Measurements from ENCODE around the gene JDP2. TPM values are rescaled to one million over a fixed set of nuclear protein-coding genes. Genes with fewer than 3 reads are reported as not detected.

JDP2 gene
- total and polyA plus RNA-seq, 2 of the 4 experiments (the other 2 are of a cell fraction): 35.7 to 38.4 TPM

GRCh38 chr14:75429562-75429961, 1.7 kb downstream of the JDP2 start:
- in situ Hi-C loops (cut with MboI; ENCODE audit: low sequenced_read_pairs): no loop called here

More at GRCh38 chr14:75429562-75429961, 1.7 kb downstream of the JDP2 start:
- no peak overlapping the region for H2BK5ac ChIP-seq (ENCODE audit: low read depth, low read length, poor library complexity, severe bottlenecking)
- no peak overlapping the region for H2AFZ ChIP-seq (replicated peaks; ENCODE audit: low read length, poor library complexity)
- H3K18ac ChIP-seq (ENCODE audit: low read depth, low read length): no peak overlapping the region
- intact Hi-C loops (cut with micrococcal nuclease): no loop called here
- peak overlapping the region; percentile 58 for H3K4me3 ChIP-seq (ENCODE audit: insufficient read depth, low read depth, low read length)
- CTCF ChIA-PET: interaction anchor here (0.6 to 1.2 kb wide), 2 partner anchors 122 to 297 kb away, joined by 3 to 4 read pairs; no protein-coding TSS in a partner anchor
- no TSS peak for BruUV-seq (replicated peaks)
- peaks cover 29% of the 10 kb centered on the region for H3K4me1 ChIP-seq (ENCODE audit: control insufficient read depth, insufficient read depth, low read length)
- POLR2A ChIA-PET (ENCODE audit: unreplicated experiment): interaction anchor here (0.9 to 1.2 kb wide), 2 partner anchors 10 to 11 kb away, joined by 4 to 6 read pairs; no protein-coding TSS in a partner anchor
- no peak overlapping the region for H2BK15ac ChIP-seq (ENCODE audit: low read depth, low read length)
- H2AK9ac ChIP-seq (replicated peaks; ENCODE audit: low read depth, low read length, poor library complexity): no peak overlapping the region
- TF ChIP-seq MAZ (IDR thresholded peaks at IDR 0.05; ENCODE audit: borderline replicate concordance, low read depth, low read length): no peak
- no peak for TF ChIP-seq ELK1 (IDR thresholded peaks at IDR 0.05; ENCODE audit: borderline replicate concordance, low read depth, low read length)
- no peak for TF ChIP-seq SMC3 (IDR thresholded peaks at IDR 0.05; ENCODE audit: low read depth, low read length)
- no peak for TF ChIP-seq CEBPB (IDR thresholded peaks at IDR 0.05; ENCODE audit: low read depth, low read length)
- TF ChIP-seq FOS (IDR thresholded peaks at IDR 0.05; ENCODE audit: low read depth, low read length): no peak
- TF ChIP-seq BHLHE40 (IDR thresholded peaks at IDR 0.05; ENCODE audit: low read depth, low read length): no peak
- no peak overlapping the region; the same call in 1 of the 2 replicates for H3K4ac ChIP-seq (ENCODE audit: low read depth, low read length)
- no peak for DNase-seq
- no peak for ATAC-seq (ENCODE audit: low read depth)
- H4K20me1 ChIP-seq (ENCODE audit: insufficient read depth, low read length): peaks cover 58% of the 10 kb centered on the region
- peak overlapping the region; percentile 81; the same call in 1 of the 2 replicates for H3K14ac ChIP-seq (replicated peaks; ENCODE audit: low read depth, low read length)
- H2AK5ac ChIP-seq (ENCODE audit: low read depth, low read length): no peak overlapping the region; the same call in 1 of the 2 replicates
- H3K27ac ChIP-seq (ENCODE audit: insufficient read depth, low read length): peak overlapping the region; percentile 16; the same call in 1 of the 2 replicates
- peak overlapping the region; percentile 78 for H3K4me2 ChIP-seq (ENCODE audit: low read depth, low read length)
- H2BK20ac ChIP-seq (ENCODE audit: low read depth, low read length): no peak overlapping the region
- H3K9me3 ChIP-seq (ENCODE audit: control insufficient read depth, insufficient read depth, low read length): no peaks in the 10 kb centered on the region
- peak overlapping the region; percentile 60 for H3K9ac ChIP-seq (ENCODE audit: low read depth, low read length)
- H4K91ac ChIP-seq (ENCODE audit: insufficient read depth, low read depth, low read length): no peak overlapping the region
- H3K56ac ChIP-seq (ENCODE audit: extremely low read depth, insufficient read depth, low read length): no peak overlapping the region
- H4K8ac ChIP-seq (ENCODE audit: low read depth in 2 of 2, low read length in 2 of 2): no peak overlapping the region
- H4K5ac ChIP-seq (ENCODE audit: low read depth, low read length): no peak overlapping the region
- peaks cover 20% of the 10 kb centered on the region for H3K36me3 ChIP-seq (ENCODE audit: control insufficient read depth, insufficient read depth, low read length)
- H3K79me1 ChIP-seq (ENCODE audit: low read depth in 1 of 2, low read length in 2 of 2): peaks cover 13 to 59% of the 10 kb centered on the region in 2 experiments
- WGBS, 2 experiments (ENCODE audit: extremely low coverage in 2 of 2, insufficient read length in 1 of 2): no CpG with 5 or more reads among the region's 1 CpG
- H3K9me1 ChIP-seq (ENCODE audit: insufficient read depth, low read length): peaks cover 42% of the 10 kb centered on the region
- dilution Hi-C loops (cut with HindIII; ENCODE audit: low sequenced_read_pairs, unreplicated experiment): no loop called here
- no peaks in the 10 kb centered on the region for H3K27me3 ChIP-seq (ENCODE audit: control insufficient read depth, insufficient read depth, low read length)
- H2BK120ac ChIP-seq (ENCODE audit: low read depth, low read length): no peak overlapping the region
- peak overlapping the region; percentile 77 for H3K23ac ChIP-seq (ENCODE audit: low read depth, low read length)
